ENCODE measurements around the gene CTBP2. TPM values are rescaled to one million over a fixed set of nuclear protein-coding genes. Genes with fewer than 3 reads are reported as not detected.

The CTBP2 gene
- total RNA-seq, 6 experiments from 2014 or later: 70.6 to 86.9 (median 78.8) TPM

DNA sequence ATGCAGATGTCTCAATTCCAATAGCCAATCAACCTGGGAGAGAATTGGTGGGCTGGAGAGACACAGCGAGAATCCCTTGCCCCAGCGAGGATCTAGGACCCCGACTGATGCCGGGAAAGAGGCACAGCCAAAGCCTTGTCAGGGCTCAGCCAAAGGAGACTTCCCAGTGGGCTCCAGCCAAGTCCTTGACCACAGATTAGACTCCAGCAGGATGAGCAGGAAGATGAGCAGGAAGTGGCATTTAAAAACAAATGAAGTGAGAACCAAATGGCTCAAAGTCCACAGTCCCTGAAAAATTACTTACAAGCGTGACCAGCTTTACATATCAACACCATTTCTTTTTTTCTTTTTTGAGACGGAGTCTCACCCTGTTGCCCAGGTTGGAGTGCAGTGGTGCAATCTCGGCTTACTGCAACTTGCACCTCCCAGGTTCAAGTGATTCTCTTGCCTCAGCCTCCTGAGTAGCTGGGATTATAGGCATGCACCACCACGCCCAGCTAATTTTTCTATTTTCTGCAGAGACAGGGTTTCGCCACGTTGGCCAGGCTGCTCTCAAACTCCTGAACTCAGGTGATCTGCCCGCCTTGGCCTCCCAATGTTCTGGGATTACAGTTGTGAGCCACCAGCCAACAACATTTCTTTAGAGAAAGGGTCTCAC, 40.2 kb downstream of the CTBP2 start:
- peak overlapping the region; percentile 74 for H3K27ac Mint-ChIP-seq
- H3K4me3 Mint-ChIP-seq: no peak overlapping the region; the same call in 1 of the 2 replicates
- no peaks in the 10 kb centered on the region for H3K9me3 Mint-ChIP-seq
- no peaks in the 10 kb centered on the region; the same call in 1 of the 2 replicates for H3K27me3 Mint-ChIP-seq (ENCODE audit: insufficient read depth)
- TF ChIP-seq CTCF (IDR thresholded peaks at IDR 0.05): no peak
- H3K4me1 Mint-ChIP-seq (ENCODE audit: low read depth): peaks cover 70% of the 10 kb centered on the region
- H3K36me3 Mint-ChIP-seq (ENCODE audit: low read depth): peaks cover 9% of the 10 kb centered on the region
- DNase-seq: peak; percentile 56

DNA sequence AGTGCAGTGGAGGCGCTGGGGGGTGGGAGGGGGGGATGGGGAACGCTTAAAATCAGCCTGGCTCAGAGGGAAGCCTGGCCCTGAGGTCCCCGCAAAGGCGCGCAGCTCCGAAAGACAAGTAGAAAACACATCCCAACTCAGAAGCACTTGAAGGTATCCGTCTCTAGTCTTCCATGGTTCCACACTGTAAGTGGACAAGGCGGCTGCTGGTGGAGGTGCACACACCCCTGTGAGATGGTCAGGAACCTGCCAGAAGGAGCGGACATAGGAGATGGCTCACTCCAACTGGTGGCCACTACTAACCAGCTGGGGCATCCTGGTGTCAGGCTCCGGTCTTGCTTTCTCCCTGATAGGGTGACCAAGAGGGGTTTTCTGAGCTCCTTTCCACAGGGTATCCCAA, 41.7 kb downstream of the CTBP2 start:
- DNase-seq: no peak
- TF ChIP-seq CTCF (IDR thresholded peaks at IDR 0.05): no peak
- H3K36me3 Mint-ChIP-seq (ENCODE audit: low read depth): peaks cover 9% of the 10 kb centered on the region
- H3K27ac Mint-ChIP-seq: 0 out of 2 replicates have a peak overlapping the region, but pooled peaks have one; percentile 66
- H3K27me3 Mint-ChIP-seq (ENCODE audit: insufficient read depth): no peaks in the 10 kb centered on the region; the same call in 1 of the 2 replicates
- H3K4me3 Mint-ChIP-seq: no peak overlapping the region
- peaks cover 70% of the 10 kb centered on the region for H3K4me1 Mint-ChIP-seq (ENCODE audit: low read depth)
- no peaks in the 10 kb centered on the region for H3K9me3 Mint-ChIP-seq

- DNase-seq: no peak
- Mint-ChIP-seq H3K4me1 (ENCODE audit: low read depth) (peaks cover 70% of the 10 kb centered on the region), H3K36me3 (ENCODE audit: low read depth) (peaks cover 9% of the 10 kb centered on the region), H3K27ac (peak overlapping the region; percentile 66), H3K9me3 (no peaks in the 10 kb centered on the region), H3K27me3 (ENCODE audit: insufficient read depth) (no peaks in the 10 kb centered on the region; the same call in 1 of the 2 replicates), H3K4me3 (peak overlapping the region; percentile 7; the same call in 1 of the 2 replicates)
- TF ChIP-seq CTCF (IDR thresholded peaks at IDR 0.05): no peak
Observed at GRCh38 chr10:125118011-125118611, 42.3 kb downstream of the CTBP2 start.

- H3K4me1 Mint-ChIP-seq (ENCODE audit: low read depth): peaks cover 68% of the 10 kb centered on the region
- no peaks in the 10 kb centered on the region for H3K9me3 Mint-ChIP-seq
- DNase-seq: no peak
- no peak overlapping the region for H3K4me3 Mint-ChIP-seq
- no peaks in the 10 kb centered on the region; the same call in 1 of the 2 replicates for H3K27me3 Mint-ChIP-seq (ENCODE audit: insufficient read depth)
- no peaks in the 10 kb centered on the region; the same call in 1 of the 2 replicates for H3K36me3 Mint-ChIP-seq (ENCODE audit: low read depth)
- TF ChIP-seq CTCF (IDR thresholded peaks at IDR 0.05): no peak
- no peak overlapping the region; the same call in 1 of the 2 replicates for H3K27ac Mint-ChIP-seq
Observed at GRCh38 chr10:125116652-125117310, 43.6 kb downstream of the CTBP2 start.

DNA sequence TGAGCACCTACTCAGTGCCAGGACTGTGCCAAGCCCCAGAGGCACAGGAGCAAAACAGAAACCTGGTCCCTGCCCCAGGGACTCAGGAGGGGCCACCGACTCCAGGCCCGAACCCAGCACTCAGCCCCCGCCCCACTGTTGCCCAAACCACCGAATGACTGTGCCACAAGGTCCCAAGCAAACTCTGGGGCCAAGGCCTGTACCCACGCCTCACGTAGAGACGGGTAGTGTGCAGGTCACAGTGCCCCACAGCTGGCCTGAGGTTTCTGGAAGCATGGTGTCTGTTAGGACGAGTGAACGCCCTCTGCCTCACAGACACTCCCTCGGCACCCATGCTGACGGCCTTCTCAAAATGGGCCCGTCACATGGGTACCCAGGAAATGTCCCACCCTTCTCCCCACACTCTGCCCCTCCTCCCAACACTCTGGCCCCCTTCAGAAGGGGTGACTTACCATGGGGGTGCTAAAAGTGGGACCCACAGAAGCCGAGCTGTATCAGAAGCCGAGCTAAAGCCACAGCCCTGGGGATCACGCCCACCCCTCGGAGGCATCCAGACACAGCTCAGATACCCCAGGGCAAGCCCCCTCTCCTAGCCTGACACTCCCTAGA, 44.2 kb downstream of the CTBP2 start:
- Mint-ChIP-seq H3K36me3 (ENCODE audit: low read depth) (no peaks in the 10 kb centered on the region; the same call in 1 of the 2 replicates), H3K4me3 (no peak overlapping the region), H3K4me1 (ENCODE audit: low read depth) (peaks cover 68% of the 10 kb centered on the region), H3K27me3 (ENCODE audit: insufficient read depth) (no peaks in the 10 kb centered on the region; the same call in 1 of the 2 replicates), H3K9me3 (no peaks in the 10 kb centered on the region), H3K27ac (no peak overlapping the region; the same call in 1 of the 2 replicates)
- no peak for TF ChIP-seq CTCF (IDR thresholded peaks at IDR 0.05)
- no peak for DNase-seq
